BLaER1 treated with 17β-estradiol and CSF1 and Interleukin-3, amounts not matched to agents 10 nM and 100 nM (cell line): ENCODE data around the gene SIRPA.

Source experiments
- H3K27ac ChIP-seq, 11 experiments: shearing (Covaris generic); formaldehyde crosslinking; 2 replicates each; pipeline ENCODE4 v1.8.1; 2022
- H3K27me3 ChIP-seq, 11 experiments: shearing (Covaris generic); formaldehyde crosslinking; 2 replicates each; pipeline ENCODE4 v1.8.1; 2022
- H3K36me3 ChIP-seq, 11 experiments: shearing (Covaris generic); formaldehyde crosslinking; 2 replicates each; pipeline ENCODE4 v1.8.1; 2022
- H3K4me1 ChIP-seq, 10 experiments: shearing (Covaris generic); formaldehyde crosslinking; 2 replicates each; pipeline ENCODE4 v1.8.1; 2022
- H3K4me2 ChIP-seq, 11 experiments: shearing (Covaris generic); formaldehyde crosslinking; 2 replicates each; pipeline ENCODE4 v1.8.1; 2022
- H3K4me3 ChIP-seq, 10 experiments: shearing (Covaris generic); formaldehyde crosslinking; 2 replicates each; pipeline ENCODE4 v1.8.1; 2022
- H3K9ac ChIP-seq, 11 experiments: shearing (Covaris generic); formaldehyde crosslinking; 2 replicates each; pipeline ENCODE4 v1.8.1; 2022
- H3K9me3 ChIP-seq, 11 experiments: shearing (Covaris generic); formaldehyde crosslinking; replicated peaks in 1 of 11; 2 replicates each; pipeline ENCODE4 v1.8.1; 2022
- H4K20me1 ChIP-seq, 11 experiments: shearing (Covaris generic); formaldehyde crosslinking; 2 replicates each; pipeline ENCODE4 v1.8.1; 2022
- Cebpa-rat ChIP-seq, 11 experiments: shearing (Covaris generic); IDR thresholded peaks; 2 replicates each; pipeline ENCODE4 v1.8.1; 2022

Gene SIRPA

GRCh38 chr20:1951436-1952115, 56.4 kb downstream of the SIRPA start:
- Histone ChIP-seq H3K4me3 (no peak overlapping the region), H4K20me1 (no peaks in the 10 kb centered on the region), H3K27me3 (no peaks in the 10 kb centered on the region), H3K4me2 (peak overlapping the region in 9 of 11 experiments; percentile 3 to 91 (median 79); a peak in 14 of 22 replicates), H3K27ac (peak overlapping the region; percentile 84 to 98 (median 91); a peak in 20 of 22 replicates), H3K9me3 (no peaks in the 10 kb centered on the region; a peak in 1 of 22 replicates), H3K36me3 (no peaks in the 10 kb centered on the region), H3K9ac (peak overlapping the region in 6 of 11 experiments; percentile 2 to 36 (median 8); a peak in 5 of 22 replicates), H3K4me1 (peaks cover 60 to 96% (median 93%) of the 10 kb centered on the region in 10 experiments)
- no peak for TF ChIP-seq Cebpa-rat (IDR thresholded peaks at IDR 0.05)

GRCh38 chr20:1952737-1953530, 57.7 kb downstream of the SIRPA start:
- peak overlapping the region; percentile 84 to 98 (median 91); a peak in 21 of 22 replicates for H3K27ac ChIP-seq

GRCh38 chr20:1953621-1954020, 58.4 kb downstream of the SIRPA start:
- Histone ChIP-seq H3K9ac (peak overlapping the region; percentile 68 to 79 (median 76); a peak in 21 of 22 replicates), H4K20me1 (no peaks in the 10 kb centered on the region), H3K36me3 (no peaks in the 10 kb centered on the region), H3K27me3 (no peaks in the 10 kb centered on the region), H3K27ac (peak overlapping the region; percentile 76 to 98 (median 90); a peak in 21 of 22 replicates), H3K4me3 (peak overlapping the region in 5 of 10 experiments; percentile 5 to 31 (median 7); a peak in 4 of 20 replicates), H3K4me2 (peak overlapping the region; percentile 68 to 93 (median 86)), H3K9me3 (peaks cover 0 to 6% (median 0%) of the 10 kb centered on the region in 11 experiments; a peak in 5 of 22 replicates), H3K4me1 (peaks cover 50 to 92% (median 80%) of the 10 kb centered on the region in 10 experiments)
- no peak for TF ChIP-seq Cebpa-rat (IDR thresholded peaks at IDR 0.05)

More at GRCh38 chr20:1952737-1953530, 57.7 kb downstream of the SIRPA start:
- H3K27me3 ChIP-seq: no peaks in the 10 kb centered on the region
- H3K4me2 ChIP-seq: peak overlapping the region; percentile 68 to 93 (median 89); a peak in 21 of 22 replicates
- TF ChIP-seq Cebpa-rat (IDR thresholded peaks at IDR 0.05): no peak
- no peaks in the 10 kb centered on the region for H4K20me1 ChIP-seq
- no peak overlapping the region for H3K4me3 ChIP-seq
- no peaks in the 10 kb centered on the region; a peak in 1 of 22 replicates for H3K9me3 ChIP-seq
- H3K4me1 ChIP-seq: peaks cover 55 to 96% (median 86%) of the 10 kb centered on the region in 10 experiments
- no peaks in the 10 kb centered on the region for H3K36me3 ChIP-seq
- peak overlapping the region in 4 of 11 experiments; percentile 11 to 77 (median 48); a peak in 10 of 22 replicates for H3K9ac ChIP-seq

- no peaks in the 10 kb centered on the region for H4K20me1 ChIP-seq
- peak overlapping the region; percentile 52 to 92 (median 86) for H3K4me2 ChIP-seq
- no peak for TF ChIP-seq Cebpa-rat (IDR thresholded peaks at IDR 0.05)
- peaks cover 0 to 16% (median 0%) of the 10 kb centered on the region in 11 experiments; a peak in 6 of 22 replicates for H3K9me3 ChIP-seq
- H3K4me1 ChIP-seq: peaks cover 35 to 76% (median 64%) of the 10 kb centered on the region in 10 experiments
- H3K27me3 ChIP-seq: no peaks in the 10 kb centered on the region
- no peak overlapping the region for H3K4me3 ChIP-seq
- no peaks in the 10 kb centered on the region for H3K36me3 ChIP-seq
- H3K27ac ChIP-seq: peak overlapping the region; percentile 76 to 98 (median 90)
- peak overlapping the region; percentile 64 to 79 (median 76); a peak in 20 of 22 replicates for H3K9ac ChIP-seq
Measured at GRCh38 chr20:1955217-1955616, 60.0 kb downstream of the SIRPA start.

- Histone ChIP-seq H3K4me1 (peaks cover 34 to 72% (median 46%) of the 10 kb centered on the region in 10 experiments), H4K20me1 (no peaks in the 10 kb centered on the region), H3K36me3 (no peaks in the 10 kb centered on the region), H3K4me3 (no peak overlapping the region), H3K27me3 (no peaks in the 10 kb centered on the region), H3K9ac (no peak overlapping the region), H3K27ac (no peak overlapping the region; a peak in 1 of 22 replicates), H3K9me3 (peaks cover 0 to 19% (median 0%) of the 10 kb centered on the region in 11 experiments; a peak in 6 of 22 replicates), H3K4me2 (no peak overlapping the region)
- TF ChIP-seq Cebpa-rat (IDR thresholded peaks at IDR 0.05): no peak
Measured at GRCh38 chr20:1958426-1958825, 63.2 kb downstream of the SIRPA start.

- Histone ChIP-seq H3K9ac (no peak overlapping the region), H3K4me1 (peaks cover 32 to 72% (median 46%) of the 10 kb centered on the region in 10 experiments), H4K20me1 (no peaks in the 10 kb centered on the region), H3K9me3 (peaks cover 0 to 19% (median 0%) of the 10 kb centered on the region in 11 experiments; a peak in 6 of 22 replicates), H3K4me3 (no peak overlapping the region), H3K4me2 (no peak overlapping the region), H3K36me3 (no peaks in the 10 kb centered on the region), H3K27ac (no peak overlapping the region), H3K27me3 (no peaks in the 10 kb centered on the region)
- no peak for TF ChIP-seq Cebpa-rat (IDR thresholded peaks at IDR 0.05)
Measured at GRCh38 chr20:1959156-1959555, 63.9 kb downstream of the SIRPA start.

GRCh38 chr20:1961374-1961773, 66.2 kb downstream of the SIRPA start:
- H3K36me3 ChIP-seq: no peaks in the 10 kb centered on the region
- H3K4me1 ChIP-seq: peaks cover 33 to 75% (median 50%) of the 10 kb centered on the region in 10 experiments
- no peak for TF ChIP-seq Cebpa-rat (IDR thresholded peaks at IDR 0.05)
- no peaks in the 10 kb centered on the region for H4K20me1 ChIP-seq
- no peak overlapping the region for H3K9ac ChIP-seq
- H3K4me2 ChIP-seq: peak overlapping the region in 8 of 11 experiments; percentile 8 to 96 (median 20); a peak in 11 of 22 replicates
- peak overlapping the region in 8 of 11 experiments; percentile 7 to 87 (median 40); a peak in 10 of 22 replicates for H3K27ac ChIP-seq
- no peak overlapping the region for H3K4me3 ChIP-seq
- peaks cover 0 to 19% (median 0%) of the 10 kb centered on the region in 11 experiments; a peak in 6 of 22 replicates for H3K9me3 ChIP-seq
- no peaks in the 10 kb centered on the region for H3K27me3 ChIP-seq

- TF ChIP-seq Cebpa-rat (IDR thresholded peaks at IDR 0.05): 0 out of 22 replicates have a peak, but pooled peaks of 1 of the 11 experiments have one; percentile 15
- no peaks in the 10 kb centered on the region for H4K20me1 ChIP-seq
- H3K9ac ChIP-seq: peak overlapping the region in 6 of 11 experiments; percentile 68 to 76 (median 74); a peak in 9 of 22 replicates
- H3K27ac ChIP-seq: peak overlapping the region; percentile 60 to 89 (median 87); a peak in 20 of 22 replicates
- H3K36me3 ChIP-seq: no peaks in the 10 kb centered on the region
- H3K4me1 ChIP-seq: peaks cover 33 to 82% (median 56%) of the 10 kb centered on the region in 10 experiments
- H3K9me3 ChIP-seq: peaks cover 0 to 9% (median 0%) of the 10 kb centered on the region in 11 experiments; a peak in 3 of 22 replicates
- H3K4me3 ChIP-seq: no peak overlapping the region
- peak overlapping the region; percentile 64 to 97 (median 90) for H3K4me2 ChIP-seq
- no peaks in the 10 kb centered on the region for H3K27me3 ChIP-seq
Measured at GRCh38 chr20:1964061-1964460, 68.9 kb downstream of the SIRPA start.
